CD4-positive, alpha-beta T cell treated with Interleukin-15 for 4 hours (primary cell): Measurements from ENCODE around the gene SBF2.
"Not testable (repeated sequence)": the region's sequence is repeated elsewhere in the genome, so short reads cannot be mapped to it uniquely, and the experiment has no call there.

Experiments
- DNase-seq: peaks from one replicate; pipeline ENCODE4 v3.0.0-alpha.2; 2020; ENCODE audit warnings: low spot score

Gene SBF2

DNA sequence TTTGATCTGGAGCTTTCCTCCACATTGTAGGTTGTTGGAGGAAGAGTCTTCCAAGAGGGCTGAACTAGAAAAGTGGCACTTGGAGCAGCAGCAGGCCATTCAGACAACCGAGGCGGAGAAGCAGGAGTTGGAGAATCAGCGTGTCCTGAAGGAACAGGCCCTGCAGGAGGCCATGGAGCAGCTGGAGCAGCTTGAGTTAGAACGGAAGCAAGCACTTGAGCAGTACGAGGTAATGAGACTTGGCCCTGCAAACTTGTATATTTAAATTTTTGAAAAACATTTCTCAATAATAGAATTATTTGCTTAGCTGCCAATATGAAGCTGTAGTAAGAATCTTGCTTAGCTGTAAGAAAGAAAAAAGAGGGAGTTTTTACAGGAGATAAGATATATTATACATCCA is 546.2 kb downstream of the SBF2 start:
- DNase-seq: no peak

DNA sequence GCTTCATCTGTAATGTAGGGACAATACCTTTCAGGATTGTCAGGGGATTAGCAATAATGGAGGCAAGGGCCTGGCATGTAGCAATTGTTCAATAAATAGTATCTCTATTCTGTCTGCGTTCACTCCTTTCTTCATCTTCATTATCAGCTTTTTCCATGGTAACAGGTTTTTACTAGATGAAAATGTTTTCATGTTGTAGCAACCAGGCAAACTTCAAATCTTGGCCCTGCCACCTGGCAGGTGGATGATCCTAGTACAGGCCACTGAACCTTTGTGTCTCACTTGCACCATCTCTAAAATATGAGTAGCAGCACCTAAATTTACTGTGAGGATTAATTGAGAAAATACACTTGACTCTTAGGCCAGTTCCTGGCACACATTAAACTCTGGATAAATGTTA is 546.8 kb downstream of the SBF2 start:
- no peak for DNase-seq

DNA sequence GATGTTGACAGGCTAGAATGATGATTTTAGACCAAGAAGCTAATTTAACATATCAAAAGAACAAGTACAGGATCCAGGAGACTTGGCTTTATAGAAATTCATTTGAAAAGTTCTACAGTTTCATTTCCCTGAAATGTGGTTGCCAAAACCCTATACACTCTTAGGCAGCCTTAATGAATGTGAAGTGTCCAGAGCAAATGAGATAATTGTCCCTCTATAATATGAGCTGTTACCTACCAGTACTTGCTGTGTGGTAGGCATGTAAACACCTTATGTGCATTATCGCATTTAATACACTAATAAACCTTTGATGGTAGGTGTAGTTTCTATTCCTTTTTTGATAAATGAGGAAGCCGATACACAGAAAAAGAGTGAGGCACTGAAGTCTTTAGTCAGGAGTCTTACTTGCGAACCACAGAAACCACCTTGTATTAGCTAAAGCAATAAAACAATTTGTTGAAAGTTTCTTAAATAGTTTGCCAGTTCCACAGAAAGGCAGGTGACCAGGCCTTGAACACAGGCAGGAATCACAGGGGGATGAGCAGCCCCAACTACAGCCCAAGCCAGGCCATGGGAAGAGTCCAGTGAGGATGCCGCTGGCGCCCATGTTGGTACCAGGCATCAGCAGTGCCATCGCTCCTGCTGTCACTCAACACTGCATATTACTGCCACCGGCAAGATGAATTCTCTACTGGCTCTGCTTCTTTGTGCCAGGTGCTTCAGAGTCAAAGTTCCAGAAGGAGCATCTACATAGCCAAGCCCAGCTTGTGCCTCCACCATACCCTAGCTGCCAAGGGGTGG is 548.4 kb downstream of the SBF2 start:
- DNase-seq: no peak

DNA sequence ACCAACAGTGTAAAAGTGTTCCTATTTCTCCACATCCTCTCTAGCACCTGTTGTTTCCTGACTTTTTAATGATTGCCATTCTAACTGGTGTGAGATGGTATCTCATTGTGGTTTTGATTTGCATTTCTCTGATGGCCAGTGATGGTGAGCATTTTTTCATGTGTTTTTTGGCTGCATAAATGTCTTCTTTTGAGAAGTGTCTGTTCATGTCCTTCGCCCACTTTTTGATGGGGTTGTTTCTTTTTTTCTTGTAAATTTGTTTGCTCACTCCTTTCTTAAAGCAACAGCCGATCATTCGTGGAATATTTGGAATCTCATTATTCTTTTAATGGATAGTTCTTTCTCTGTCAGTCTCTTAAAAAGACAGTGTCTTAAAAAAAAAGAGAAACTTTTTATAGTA is 550.5 kb downstream of the SBF2 start:
- DNase-seq: not testable (repeated sequence)

DNA sequence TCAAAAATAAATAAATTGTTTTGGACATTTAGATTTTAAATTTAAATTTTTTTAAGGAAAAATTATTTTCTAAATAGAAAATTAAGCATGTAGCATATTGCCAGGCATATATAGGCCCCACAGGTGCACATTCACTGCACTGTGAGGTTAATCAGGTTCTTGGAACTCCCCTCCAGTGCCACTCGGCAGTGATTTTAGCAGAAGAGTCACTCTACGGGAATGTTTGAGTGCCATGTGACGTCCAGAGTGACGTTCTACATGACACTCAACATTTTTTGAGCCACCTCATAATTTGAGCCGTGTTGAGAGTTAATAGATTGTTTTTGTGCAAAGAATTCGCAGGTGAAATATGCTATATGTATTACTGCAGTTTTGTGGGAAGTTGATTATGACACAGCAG is 552.8 kb downstream of the SBF2 start:
- DNase-seq: no peak

DNA sequence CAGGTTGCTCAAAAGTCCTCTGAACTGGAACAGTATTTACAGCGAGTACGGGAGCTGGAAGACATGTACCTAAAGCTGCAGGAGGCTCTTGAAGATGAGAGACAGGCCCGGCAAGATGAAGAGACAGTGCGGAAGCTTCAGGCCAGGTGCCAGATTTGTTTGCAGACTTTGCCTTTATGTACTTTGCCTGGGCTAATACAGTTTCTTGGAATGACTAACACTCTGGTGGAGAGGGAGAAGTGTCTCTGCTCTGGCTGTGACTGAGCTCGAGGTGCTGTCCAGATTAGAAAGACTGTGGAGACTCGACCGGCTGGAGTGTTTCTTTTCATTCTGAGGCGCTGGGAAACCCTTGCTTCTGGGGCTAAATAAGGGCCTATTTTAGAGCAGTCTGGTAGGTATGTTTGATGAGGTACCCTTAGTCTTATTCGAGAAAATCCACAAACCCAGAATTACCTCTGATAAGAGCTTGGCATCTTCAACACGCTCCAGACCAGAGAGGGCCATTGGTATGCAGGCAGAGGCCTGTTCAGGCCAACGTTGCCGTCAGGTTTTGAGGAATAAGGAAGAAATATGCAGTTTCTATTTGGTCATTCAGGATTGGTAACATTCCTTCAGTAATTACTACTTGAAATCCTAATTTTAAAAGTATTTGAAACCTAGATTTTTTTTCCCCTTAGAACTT is 553.7 kb downstream of the SBF2 start:
- no peak for DNase-seq

DNA sequence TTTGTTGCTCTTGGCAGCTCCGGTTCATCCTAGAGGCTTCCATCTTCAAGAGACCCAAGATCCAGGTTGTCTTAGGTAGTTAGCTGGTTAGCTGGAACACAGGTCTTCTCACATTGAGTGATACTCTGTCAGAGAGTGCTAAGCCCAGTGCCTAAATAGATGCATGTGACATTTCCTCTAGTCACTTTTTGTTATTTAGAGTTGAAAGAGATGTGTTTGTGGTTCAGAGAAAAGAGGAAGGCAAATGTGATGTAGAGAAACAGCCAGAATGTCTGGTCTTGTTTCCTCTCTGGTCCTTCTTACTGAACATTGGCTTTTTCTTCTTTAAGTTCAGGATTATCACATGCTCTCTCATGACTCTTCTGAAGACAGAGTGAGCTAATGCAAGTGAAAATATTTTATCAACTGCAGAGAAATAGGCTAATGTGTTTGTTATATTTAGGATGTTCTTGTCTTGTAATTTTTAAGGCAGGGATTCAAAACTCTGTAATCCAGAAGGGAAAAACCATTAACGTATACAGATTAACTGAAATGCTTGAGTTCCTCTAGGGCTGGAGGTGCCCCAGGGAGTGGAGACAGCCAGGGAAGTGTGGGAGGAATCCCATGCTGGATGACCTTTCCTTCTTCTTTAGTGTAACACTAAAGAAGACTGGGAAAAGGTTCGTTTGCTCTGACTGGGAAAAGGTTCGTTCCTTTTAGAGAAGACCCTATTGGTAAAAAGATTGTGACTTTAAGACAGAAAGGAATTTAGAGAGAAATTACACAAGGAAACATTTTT is 554.7 kb downstream of the SBF2 start:
- DNase-seq: no peak

DNA sequence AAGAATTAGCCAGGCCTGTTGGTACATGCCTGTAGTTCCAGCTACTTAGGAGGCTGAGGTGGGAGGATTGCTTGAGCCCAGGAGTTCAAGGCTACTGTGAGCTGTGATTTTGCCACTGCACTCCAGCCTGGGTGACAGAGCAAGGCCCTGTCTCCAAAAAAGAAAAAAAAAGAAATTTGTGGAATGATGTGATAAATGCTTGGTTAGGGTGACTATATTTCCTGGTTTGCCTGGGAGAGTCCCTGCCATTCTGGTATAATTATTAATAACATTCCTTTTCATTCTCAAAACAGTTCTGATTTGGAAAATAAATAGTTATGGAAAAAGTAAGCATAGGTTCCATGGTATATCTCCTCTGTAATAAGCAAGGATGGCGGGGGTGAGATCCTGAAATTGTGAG is 555.3 kb downstream of the SBF2 start:
- DNase-seq: no peak

DNA sequence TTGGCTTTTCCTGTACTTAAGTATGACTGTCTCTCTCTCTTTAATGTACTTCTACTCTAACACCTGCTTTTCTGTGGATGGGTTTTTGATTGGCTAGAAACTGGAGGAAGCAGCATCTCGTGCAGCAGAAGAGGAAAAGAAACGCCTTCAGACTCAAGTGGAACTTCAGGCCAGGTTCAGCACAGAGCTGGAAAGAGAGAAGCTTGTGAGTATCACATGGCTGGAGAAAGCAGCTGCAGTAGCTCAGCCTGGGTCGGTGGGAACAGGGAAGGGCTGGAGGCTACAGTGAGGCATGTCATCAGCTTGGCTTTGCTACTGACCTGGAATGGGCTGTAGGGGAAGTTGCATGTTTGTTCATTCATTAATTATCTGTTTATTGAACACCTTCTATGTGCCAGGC is 555.9 kb downstream of the SBF2 start:
- no peak for DNase-seq

DNA sequence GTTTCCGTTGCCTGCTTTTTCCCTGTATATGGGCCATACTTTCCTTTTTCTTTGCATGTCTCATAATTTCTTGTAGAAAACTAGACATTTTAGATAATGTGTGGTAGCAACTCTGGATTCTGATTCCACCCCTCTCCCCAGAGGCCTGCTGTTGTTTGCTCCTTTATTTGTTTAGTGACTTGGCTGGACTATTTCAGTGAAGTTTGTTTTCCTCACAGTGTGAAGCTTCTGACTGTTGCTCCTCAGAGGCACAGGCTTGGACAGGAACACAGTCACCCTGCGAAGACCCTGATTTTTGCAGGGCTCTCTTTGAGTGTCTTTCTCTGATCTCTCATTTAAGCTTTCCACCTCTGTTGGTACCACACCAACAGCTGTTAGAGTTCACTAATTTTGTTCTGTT is 557.7 kb downstream of the SBF2 start:
- DNase-seq: no peak

DNA sequence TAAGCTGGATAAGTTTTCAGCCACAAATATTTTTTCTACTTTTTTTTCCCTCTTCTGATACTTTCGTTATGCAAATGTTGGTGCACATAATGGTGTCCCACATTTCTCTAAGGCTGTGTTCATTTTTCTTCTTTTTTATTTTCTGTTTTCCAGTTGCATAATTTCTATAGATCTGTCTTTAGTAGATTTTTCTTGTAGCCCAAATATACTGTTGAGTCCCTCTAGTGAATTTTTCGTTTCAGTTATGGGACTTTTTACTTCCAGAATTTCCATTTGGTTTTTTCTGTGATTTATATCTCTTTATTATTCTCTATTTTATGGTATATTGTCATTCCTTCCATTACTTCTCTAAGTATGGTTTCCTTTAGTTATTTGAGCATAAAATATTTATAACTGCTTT is 558.1 kb downstream of the SBF2 start:
- no peak for DNase-seq

DNA sequence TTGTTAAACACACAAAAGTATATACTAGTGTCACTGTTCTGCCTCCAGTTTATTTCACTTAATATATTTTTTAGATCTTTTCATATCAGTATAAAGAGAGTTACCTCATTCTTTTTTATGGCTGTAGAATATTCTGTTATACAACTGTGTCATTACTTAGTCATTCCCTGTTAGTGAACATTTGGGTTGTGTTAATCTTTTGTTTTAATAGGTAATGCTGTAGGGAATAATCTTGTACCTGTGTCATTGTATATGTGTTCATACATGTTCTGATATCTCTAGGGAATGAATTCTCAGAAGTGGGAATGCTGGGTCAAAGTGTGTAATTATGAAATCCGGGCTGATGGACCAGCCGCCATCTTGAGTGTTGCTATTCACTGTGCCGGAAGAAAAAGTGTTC is 558.8 kb downstream of the SBF2 start:
- DNase-seq: no peak

DNA sequence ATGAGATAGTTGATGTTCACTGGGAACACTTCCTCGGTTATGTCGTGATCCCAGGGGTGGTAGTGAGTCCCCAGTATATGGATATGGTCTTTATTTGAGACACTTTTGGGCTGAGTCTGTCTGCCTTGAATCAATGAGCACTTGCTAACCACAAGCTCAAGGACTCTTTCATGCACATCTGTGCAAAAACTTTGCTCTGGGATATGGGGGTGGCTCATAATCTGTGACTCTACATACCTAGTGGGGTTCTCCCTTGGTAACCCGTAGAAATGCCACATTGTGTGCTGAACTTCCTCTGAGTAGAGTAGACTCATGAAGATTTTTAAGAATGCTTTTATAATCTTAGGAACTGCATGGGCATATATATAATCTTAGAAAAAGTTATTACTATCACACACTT is 560.8 kb downstream of the SBF2 start:
- no peak for DNase-seq

DNA sequence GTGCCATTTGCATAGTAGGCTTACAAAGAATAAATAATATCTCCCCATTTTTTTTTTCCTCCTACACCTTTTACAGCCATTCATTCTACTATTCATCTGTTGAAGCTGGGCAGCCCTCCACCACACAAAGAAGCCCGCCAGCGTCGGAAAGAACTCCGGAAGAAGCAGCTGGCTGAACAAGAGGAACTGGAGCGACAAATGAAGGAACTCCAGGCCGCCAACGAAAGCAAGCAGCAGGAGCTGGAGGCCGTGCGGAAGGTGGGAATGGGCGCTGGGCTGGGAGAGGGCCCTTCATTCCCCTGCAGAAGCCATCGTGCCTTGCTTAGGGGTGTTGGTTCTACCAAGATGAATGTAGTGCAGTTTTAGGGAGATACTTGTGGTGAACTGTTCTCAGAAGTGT is 561.6 kb downstream of the SBF2 start:
- no peak for DNase-seq

DNA sequence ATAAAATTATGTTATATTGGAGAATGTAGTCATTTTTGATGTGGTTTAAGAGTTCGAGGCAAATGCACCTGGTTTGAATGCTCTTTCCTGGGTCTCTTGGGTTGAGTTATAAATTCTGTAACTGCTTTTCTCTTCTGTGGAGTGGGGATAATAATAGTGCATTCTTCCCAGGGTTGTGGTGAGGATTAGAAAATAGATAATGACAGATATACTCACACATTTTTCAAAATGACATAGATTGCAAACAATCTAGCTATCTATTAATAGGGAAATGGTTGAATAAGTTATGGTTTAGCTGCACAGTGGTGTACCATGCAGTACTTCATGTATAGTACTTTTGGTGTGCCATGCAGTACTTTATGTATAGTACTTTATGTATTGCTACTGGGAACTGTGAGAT is 562.8 kb downstream of the SBF2 start:
- DNase-seq: no peak
